ENCODE measurements around the gene PVALB.

PVALB gene

DNA sequence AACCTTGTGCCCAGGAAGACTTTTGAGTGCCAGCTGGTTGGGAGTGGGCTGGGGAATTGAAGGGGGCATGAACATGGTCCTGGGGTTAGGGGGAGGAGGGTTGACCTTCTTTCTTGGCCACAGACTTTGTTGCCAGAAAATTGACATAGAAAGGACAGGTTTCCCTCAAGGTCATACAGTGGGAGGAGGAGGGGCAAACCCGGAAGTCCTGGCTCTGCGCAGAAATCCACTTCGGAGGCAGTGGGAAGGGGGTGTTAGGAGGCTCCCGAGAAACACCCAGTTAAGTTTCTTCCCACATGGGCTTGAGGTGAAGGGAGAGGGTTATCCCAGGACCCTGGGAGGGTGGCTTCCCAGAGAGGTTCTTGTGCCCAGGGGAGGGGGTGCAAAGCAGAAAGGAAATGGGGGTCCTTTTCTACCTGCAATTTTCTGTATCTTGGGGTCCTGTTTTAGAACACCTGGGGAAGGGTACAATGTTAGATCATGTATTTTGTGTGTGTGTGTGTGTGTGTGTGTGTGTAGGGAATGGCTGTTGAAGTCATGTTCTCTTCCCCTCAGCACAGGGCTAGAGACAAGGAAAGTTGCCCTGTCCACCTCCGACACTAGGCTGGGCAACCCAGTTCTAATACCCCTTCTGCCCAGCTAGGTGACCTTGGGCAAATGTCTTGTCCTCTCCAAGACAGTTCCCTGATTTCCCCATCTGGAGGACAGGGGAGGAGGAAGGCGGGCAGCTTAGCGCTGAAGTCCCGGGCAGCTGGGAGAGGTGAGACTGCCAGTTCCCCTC, 1.1 kb downstream of the PVALB start:
- DNase-seq (ENCODE audit: extremely low read depth in 1 of 2, low read depth in 1 of 2): no peak

DNA sequence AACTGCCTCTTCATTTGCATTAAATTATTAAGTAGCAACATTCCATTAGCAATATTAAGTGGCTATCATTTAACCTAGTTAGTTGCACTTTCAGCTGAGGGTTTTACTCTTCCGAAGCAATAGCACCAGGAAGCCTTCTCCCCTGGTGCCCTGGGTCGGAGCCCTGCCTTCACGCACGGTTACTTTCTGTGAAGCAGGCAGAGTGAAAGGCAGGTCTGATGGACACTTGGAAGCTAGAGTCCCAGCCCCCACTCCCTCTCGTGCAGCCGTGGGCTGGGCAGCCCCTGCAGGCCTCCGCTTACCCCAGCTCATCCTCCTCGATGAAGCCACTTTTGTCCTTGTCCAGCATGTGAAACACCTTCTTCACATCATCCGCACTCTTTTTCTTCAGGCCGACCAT, 2.0 kb downstream of the PVALB start:
- no peak for DNase-seq (ENCODE audit: extremely low read depth in 1 of 2, low read depth in 1 of 2)

DNA sequence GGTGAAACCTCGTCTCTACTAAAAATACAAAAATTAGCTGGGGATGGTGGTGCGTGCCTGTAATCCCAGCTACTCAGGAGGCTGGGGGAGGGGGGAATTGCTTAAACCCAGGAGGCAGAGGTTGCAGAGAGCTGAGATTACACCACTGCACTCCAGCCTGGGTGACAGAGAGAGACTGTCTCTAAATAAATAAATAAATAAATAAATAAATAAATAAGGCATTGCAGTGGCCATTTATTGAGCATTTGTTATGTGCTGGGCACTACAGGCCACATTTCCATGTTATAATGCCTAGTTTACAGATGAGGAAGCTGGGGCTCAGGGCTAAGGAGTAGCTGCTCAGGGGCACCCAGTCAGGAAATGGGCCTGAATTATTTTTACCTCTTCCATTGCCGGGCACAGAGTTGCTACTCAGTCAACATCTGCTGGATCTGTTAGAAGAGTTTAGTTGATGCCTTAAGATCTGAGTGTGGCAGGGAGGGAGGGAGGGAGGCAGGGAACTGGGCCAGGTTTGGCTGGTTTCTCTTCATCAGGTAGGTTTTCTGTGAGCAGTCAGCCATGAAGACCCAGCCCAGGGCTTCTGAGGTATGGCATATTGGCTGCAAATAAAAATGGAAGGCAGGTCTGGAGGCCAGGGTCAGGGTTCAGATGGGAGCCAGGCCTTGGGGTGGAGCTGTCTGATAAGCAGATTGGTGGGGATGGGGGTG, 5.6 kb downstream of the PVALB start:
- no peak for DNase-seq (ENCODE audit: extremely low read depth in 1 of 2, low read depth in 1 of 2)

DNA sequence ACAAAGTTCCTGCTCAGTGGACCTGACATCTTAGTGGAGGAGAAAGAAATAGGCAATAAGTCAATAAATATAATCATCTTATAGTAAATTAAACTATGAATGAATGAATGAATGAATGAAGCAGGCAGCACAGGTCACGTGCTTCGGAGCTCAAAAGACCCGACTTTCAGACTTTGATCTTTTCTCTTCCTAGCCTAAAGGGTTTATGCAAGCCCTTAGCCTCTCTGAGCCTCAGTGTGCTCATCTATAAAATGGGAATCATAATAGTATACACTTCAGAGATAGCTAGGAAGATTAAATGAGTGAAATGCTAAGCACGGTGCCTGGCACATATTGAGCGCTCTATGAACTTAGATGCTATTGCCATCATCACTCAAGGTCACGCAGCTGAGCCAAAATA, 7.5 kb downstream of the PVALB start:
- DNase-seq (ENCODE audit: extremely low read depth in 1 of 2, low read depth in 1 of 2): no peak

DNA sequence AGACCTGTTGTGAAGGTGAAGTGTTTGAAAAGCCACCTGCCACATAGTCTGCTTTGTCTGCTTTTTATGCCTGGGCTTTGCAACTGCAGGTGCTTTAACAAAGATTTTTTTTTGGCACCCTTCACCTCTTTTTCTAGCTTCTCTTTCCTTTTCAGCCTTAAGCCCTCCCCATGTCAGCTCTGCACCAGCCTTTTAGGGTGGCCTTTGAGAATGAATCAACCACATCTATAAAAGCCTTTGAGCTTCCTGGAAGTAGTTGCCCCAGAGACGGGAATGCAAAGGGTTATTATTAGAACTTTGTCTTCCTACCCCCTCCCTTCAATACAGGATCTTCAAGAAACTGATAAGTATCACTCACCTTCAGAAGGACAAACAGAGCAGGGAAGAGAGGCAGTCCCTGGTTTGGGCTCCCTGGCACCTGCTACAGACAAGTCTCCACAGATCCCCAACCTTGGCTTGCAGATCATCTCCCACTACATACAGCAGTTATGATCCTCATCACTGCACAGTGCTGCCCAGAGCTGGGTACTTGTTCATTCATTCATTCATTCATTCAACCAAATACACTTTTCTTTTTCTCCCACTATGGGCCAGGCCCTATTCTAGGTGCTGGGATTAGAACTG, 8.0 kb downstream of the PVALB start:
- no peak for DNase-seq (ENCODE audit: extremely low read depth in 1 of 2, low read depth in 1 of 2)

DNA sequence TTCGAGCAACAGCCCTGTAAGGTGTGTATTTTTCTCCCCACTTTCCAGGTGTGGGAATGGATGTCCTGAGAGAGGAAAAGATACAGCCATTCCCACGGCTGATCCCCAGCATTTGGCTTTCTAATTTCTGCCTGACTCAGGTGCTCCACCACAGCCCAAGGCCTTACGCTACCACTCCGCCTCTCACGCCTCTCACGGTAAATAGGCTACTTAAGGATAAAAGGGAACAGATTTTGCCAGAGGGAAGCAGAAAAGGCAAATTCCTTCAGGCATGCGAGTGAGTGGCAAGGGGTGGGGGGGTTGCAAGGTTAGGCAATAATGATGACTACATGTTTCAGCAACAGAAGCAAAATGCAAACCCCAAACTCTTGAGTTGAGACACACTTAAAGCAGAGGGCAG, 9.2 kb downstream of the PVALB start:
- DNase-seq (ENCODE audit: extremely low read depth in 1 of 2, low read depth in 1 of 2): no peak

DNA sequence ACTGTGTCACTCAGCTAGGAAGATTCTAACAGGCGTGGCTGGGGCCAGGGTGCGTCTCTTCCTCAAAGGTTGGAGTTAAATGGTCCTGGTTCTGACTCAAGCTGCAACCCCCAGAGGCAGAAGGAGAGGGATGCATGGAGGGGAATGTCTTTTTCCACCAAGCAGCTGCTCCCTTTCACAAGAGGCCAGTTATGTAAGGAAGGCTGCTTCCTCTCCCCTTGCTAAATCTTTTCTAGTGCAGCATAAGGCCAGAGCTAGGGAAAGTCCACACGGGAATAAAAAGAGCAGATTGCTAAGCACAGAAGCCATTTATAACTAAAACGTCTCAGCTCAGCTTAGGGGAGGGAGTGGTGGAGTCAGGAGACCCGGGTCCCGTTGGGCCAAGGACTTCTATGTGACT, 10.0 kb downstream of the PVALB start:
- DNase-seq (ENCODE audit: extremely low read depth in 1 of 2, low read depth in 1 of 2): no peak

DNA sequence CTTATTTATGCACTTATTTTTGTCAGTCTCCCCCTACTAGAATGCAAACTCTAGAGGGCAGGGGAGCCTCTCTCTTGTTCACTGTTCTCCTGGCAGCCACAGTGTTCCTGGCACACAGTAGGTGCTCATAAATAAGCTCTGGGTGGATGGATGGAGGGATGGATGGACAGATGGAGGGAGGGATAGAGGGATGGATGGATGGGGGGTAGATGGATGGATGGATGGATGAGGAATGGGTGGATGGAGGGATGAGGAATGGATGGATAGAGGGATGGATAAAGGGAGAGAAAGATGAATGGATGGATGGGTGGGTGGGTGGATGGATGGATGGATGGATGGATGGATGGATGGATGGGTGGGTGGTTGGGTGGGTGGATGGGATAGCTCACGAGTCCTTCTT, 13.5 kb downstream of the PVALB start:
- no peak for DNase-seq (ENCODE audit: extremely low read depth in 1 of 2, low read depth in 1 of 2)

DNA sequence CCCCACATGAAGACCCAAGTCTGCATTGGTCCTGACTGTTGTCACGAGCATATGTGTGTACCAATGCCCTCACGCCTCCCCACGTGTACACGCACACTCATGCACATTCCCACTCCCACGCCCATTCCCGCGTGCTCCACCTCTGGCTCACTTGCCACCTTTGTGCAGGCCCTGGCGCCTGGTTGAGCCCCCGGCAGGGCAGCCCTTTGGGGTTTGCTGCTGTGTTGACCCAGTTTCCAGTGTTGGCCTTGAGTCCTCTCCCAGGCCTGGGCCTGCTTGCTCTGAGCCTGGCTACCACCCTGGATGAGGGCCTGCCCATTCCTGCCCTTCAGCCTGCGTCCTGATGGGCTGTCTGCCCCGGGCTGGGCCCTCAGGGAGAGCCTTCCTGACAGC, 18.2 kb downstream of the PVALB start:
- DNase-seq (ENCODE audit: extremely low read depth in 1 of 2, low read depth in 1 of 2): no peak

DNA sequence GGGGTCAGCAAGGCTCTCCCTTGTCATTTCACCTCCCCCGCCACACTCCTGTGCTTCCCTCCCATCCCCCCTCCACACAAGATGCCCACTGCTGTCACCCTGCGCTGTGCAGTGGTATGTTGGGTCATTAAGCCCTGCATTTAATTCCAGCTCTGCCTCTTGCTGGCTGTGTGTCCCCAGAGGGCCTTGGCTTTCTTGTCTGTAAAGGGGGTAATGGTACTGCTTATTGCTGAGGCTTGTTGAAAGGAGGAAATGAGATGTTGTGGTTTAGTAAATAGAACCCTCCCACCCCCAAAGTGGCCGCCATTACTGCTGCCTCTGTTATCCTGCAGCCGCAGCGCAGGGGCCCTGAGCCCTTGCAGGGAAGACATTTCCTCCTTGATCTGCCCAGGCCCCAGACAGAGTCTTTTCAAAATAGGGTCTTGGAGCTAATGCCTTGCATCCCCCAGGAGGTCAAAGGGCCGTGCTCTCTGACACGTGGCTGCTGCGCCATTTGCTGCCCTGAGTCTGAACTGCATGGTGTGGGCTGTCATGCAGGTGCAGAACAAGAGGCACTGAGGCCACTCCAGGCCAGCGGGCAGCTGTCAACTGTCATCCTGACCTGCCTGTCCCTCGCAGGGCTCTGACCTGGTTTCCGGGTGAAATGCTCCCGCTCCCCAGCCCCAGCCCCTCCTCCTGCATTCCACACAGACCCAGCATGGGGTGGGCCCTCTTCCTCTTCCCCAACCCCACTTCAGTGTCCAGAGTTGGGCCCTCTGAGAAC, 18.7 kb downstream of the PVALB start:
- no peak for DNase-seq (ENCODE audit: extremely low read depth in 1 of 2, low read depth in 1 of 2)

DNA sequence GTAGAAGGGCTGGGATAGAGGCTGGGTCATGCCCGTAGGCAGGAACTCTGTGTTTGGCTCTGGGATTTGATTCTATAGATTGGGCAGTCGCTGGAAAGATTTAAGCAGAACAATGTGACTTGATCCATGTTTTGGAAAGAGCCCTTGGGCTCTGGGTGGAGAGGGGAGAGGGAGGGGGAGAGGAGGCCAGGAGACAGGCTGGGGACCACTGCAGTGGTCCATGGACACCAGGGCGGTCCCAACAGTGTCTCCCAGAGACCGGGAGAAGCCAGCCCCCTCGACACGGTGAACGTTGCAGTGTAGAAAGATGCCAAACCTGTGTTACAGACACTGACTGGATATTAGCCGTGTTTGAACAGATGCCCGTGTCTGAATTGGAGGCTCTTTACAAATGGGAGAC, 19.5 kb downstream of the PVALB start:
- no peak for DNase-seq (ENCODE audit: extremely low read depth in 1 of 2, low read depth in 1 of 2)

DNA sequence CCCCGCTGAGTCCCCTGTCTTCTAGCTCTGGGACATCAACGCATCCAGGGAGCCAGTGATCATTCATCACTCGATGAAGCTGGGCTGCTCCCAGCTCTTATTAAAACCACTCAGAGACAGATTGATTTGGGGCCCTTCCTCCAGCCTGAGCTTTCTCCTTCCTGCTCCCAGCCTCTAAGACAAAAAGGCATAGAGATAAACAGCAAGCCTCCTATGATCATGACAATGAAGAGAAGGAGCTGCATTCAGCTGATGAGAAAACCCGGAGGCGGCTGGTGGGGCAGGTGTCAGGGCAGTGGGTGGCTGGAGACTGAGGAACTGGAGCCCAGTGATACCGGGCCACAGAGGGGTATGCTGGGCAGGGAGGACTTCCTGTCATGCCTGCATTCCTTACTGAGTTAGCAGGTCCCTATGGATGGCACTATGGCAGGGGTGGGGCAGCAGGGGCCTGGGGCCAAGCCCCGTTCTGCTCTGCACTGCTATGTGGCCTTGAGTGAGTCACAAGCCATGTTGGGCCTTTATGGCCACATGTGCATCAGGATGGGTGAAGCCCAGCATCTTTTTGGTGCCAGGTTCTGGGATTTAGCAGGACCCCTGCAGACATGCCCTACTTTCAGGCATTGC, 20.2 kb downstream of the PVALB start:
- no peak for DNase-seq (ENCODE audit: extremely low read depth in 1 of 2, low read depth in 1 of 2)

DNA sequence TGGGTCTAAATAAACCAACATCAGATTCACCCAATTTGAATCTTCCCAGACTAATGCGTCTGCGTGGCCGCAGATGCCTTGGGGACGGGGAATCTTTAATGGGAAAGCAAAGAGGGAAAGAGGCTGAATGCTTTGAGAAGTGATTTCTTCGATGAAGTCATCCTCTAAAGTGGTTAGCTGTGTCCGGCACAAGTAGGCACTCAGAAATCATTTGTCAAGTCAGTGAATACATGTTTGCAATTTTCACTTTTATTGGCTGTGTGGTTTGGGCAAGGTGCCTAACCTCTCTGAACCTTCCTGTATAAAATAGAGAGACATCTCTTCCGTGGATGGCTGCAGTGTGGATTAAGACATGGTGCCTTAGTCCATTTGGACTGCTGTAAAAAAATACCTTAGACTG, 21.2 kb downstream of the PVALB start:
- no peak for DNase-seq (ENCODE audit: extremely low read depth in 1 of 2, low read depth in 1 of 2)

DNA sequence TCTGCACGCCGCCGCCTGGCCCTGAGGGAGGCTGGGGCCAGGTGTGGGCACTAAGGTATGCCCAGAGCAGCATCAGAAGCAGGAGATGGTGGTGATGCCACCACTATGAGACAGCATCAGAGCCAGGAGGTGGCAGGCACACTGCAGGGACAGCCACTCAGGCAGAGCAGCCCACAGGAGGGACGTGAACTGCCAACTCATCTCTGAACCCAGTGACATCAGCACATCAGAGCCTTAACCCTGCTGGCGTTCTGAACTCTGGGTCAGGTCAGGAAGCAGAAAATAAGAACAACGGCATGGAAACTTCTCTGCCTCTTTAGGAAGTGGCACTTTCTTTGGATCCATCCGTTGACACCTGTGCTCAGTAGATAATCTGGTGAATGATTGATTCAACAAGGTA, 26.2 kb downstream of the PVALB start:
- no peak for DNase-seq (ENCODE audit: extremely low read depth in 1 of 2, low read depth in 1 of 2)

DNA sequence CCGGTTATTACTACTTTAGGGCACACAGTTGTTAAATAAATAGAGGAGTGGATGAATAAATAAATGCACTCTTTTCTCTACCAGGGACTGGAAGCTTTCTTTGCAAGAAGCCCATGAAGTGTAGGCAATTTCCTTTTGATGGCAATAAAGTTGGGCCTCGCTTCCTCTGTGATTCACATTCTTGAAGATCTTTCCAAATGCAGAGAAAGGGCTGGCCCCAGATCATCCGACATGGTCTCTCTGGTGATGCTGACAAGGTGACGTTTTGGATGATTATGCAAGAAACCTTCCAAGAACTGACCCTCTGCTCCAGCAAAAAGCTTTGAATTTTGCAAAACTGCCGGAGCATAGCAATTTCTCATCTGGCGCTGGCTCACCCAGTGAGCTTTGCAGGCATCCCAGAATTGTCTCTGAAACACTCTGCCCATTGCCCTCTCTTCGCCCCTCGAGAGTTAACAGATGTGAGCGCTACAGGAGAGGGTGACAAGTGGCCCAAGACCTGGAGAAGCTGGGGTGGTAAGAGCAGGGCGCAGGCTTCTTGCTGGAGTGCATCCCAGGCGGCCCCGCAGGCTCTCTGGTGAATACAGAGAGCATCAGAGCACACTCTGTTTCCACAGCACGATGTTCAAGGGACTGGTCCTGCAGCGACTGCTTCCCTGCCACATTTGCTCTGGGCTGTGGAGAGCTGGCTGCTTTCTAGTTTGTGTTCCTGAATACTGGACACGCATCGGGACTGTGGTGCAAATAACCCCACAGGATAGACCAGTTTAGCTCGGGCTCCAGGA, 29.4 kb downstream of the PVALB start:
- no peak for DNase-seq (ENCODE audit: extremely low read depth in 1 of 2, low read depth in 1 of 2)

DNA sequence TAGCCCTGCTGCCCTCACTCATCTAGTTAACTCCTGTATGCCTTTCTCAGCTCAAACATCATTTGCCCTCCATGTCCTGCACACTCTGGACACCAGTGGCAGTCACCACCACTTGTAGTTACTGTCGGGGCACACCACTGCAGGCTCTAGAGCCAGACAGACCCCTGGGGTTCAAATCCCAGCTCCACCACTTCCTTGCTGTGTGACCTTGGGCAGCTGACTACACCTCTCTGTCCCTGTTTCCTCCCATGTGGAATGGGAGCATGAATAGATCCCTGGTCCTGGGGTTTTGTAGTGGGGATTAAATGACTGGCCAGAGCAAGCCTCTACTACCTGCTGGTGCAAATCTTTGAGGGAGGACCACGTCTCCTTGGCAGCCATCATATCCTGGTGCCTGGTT, 33.1 kb downstream of the PVALB start:
- no peak for DNase-seq (ENCODE audit: extremely low read depth in 1 of 2, low read depth in 1 of 2)

DNA sequence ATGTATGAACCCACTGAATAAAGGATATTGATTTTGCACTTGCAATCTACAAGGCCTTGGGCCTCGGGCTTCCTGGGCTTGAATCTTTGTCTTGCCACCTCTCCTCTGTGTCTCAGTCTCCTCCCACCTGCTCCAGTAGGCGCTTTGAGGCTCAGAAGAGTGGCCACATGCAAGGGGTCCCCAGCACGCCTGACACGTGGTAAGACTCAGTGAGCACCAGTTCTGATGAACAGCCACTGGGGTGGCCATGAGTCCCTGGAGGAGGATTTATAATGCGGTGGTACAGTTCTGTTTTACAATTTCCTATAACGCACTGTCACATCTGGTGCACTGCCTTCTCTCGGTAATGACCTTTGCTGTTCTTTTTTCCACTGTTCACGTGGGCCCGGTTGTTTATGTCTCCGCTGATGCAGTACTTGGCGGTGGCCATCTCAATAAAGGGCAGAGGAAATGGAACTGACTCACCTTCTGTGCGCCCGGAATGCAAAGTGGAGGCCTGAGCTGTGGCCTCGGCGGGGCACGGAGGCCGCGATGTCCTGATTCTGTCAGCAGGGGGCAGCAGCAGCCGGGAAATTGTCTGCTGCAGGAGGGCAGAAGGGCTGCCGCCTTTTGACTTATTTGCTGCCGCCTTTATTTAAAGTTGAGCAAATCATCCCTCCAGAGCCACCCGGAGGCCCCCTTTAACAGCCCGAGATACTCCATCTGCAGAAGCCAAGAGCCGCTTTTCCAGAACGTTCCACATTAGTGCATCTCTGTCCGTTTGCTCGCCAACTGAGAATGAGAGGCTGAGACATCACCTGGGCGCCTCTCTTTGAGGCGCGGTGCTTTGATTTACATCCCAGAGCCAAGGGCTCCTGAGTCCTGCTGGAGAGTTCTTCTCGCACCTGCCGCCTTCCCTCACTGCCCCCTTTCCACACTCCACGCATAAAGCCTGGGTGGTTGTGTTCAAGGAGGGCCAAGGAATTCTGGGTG, 34.9 kb downstream of the PVALB start:
- peak; percentile 58 to 75 for DNase-seq (ENCODE audit: extremely low read depth in 1 of 2, low read depth in 1 of 2)

DNA sequence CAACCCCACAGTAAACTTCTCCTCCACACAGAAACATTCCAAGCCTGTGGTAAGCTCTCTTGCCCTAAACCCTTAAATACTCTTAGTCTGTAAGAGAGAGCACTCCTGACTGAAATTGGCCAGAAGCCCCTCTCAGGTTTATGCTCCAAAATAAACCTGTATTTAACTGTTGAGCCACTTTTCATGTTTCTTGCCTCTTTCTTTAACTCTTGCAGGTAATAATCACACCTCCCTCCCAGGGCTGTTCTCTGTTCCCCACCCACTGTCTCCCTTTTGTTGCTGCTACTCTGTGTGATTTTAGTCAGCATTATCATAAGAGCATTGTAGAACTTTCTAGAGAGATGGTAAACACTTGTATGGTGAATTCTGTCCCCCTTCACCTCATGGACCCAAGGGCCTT, 38.8 kb downstream of the PVALB start:
- no peak for DNase-seq (ENCODE audit: extremely low read depth in 1 of 2, low read depth in 1 of 2)

DNA sequence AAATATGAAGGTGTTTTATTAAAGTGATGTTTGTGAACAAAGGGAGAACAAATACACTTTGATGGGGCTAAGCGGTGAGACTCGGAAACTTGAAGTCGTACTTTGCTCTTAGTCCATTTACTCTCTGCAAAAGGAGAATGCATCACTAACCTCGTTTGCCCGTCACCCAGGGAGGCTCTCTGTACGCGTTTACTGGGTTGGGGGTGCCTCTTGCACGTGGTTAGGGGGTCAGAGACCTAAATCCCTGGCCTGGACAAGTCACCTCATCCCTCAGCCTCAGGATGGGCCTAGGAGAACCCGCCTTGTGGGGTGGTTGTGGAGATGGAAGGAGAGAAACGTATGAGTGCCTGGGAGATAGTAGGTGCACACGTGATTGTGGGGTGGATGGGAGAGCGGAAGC, 40.1 kb downstream of the PVALB start:
- no peak for DNase-seq (ENCODE audit: extremely low read depth in 1 of 2, low read depth in 1 of 2)

All from activated CD8-positive, alpha-beta memory T cell treated with anti-CD3 and anti-CD28 coated beads for 1 hour (primary cell).